COLO668 (cell line): ENCODE data around the gene HIVEP2.

Experiments
- DNase-seq: peaks from one replicate; lab custom pipeline; 2025; ENCODE audit not compliant: unreplicated experiment; lab: John Stamatoyannopoulos, UW

Gene HIVEP2

GRCh38 chr6:142867355-142867801, 77.6 kb downstream of the HIVEP2 start:
- no peak for DNase-seq

DNA sequence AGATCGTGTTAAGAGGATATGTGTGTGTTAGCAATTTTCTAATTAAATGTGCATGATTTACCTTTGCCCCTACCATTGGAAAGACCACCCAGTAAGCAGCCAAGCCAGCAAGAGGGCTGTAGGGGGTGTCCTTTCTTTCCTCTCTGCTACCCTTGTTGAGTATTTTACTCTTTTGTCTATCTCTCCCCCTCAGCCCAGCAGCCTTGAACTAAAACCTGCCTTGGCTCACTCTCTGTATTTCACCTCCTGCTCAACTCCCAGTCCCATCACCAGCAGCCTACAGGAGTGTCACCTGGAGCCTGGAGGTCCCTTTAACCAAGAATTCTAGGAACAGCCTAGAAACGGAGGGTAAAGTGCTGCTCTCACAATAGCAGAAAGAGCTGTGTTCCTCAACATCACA, 81.0 kb downstream of the HIVEP2 start:
- no peak for DNase-seq

GRCh38 chr6:142861711-142862110, 83.3 kb downstream of the HIVEP2 start:
- DNase-seq: no peak

DNA sequence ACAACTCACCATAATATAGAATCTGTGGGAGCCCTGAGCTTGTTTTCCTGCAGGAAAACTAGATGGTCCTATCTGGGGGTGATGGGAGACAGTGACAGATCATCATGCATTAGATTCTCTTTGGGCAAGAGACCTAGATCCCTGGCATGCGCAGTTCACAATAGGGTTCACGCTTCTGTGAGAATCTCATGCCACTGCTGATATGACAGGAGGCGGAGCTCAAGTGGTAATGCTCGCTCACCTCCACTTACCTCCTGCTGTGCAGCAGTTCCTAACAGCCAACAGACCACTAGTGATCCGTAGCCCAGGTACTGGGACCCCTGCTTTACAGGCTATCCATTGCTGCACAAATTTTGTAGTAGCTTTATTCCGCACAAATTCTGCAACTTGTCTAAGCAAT, 84.5 kb downstream of the HIVEP2 start:
- no peak for DNase-seq

GRCh38 chr6:142857796-142858555, 87.0 kb downstream of the HIVEP2 start:
- DNase-seq: no peak

DNA sequence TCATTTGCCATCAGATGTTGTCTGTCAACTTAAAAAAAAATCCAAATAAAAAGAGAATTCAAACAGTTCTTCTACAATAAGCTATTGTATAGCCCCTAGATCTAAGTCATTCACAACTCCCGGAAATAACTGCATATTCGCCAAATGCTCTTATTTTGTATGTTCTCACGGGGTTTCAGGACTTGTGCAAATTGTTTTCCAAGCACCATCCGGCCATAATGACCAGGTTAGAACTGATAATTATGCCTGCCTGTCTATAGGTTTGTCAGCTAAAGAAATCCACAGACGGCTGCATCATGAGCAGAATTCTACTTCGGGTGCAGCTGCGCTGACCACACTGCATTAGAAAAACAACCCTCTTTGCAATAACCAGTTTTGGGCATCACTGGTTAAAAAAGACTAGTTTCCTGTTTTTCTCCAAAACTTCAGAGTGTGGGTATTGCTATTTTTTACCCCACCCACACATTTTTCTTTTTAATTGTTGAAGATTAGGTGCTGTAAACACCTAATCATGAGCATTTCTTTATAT, 87.7 kb downstream of the HIVEP2 start:
- no peak for DNase-seq

- no peak for DNase-seq
These were observed 88.2 kb downstream of the HIVEP2 start for GRCh38 chr6:142856624-142857232.

DNA sequence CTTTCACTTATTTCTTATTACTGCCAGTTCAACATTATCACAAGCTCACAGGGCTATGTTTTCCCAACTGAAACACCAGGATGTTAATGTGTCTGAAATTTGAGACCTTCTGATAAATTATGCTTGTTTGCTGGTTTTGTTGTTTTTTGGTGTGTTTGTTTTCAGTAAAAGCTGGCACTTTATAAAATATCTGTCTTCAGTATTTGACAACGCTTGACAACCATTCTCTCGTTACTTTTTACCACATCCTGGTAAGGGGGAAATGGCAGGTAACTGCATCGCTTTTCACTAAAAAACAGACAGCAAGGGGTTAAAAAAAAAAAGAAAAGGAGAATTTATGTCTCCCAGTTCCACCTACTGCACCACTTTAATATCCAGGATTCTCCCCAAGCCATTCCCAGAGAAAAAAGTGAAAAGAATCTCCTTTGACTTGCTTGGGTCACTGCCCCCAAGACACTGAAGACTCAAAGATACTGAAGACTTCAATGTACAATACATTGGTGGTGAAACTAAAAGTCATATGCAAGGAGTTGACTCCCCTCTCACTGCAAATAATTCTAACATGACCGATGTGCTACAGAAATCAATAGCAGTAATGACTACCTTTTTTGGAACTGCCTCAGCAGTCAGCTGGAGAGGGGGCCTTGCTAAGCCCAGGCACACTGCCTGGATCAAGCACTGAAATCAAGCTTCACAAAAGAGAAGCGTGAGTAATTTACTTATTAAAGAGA, 88.9 kb downstream of the HIVEP2 start:
- no peak for DNase-seq

- DNase-seq: no peak
These were observed 90.1 kb downstream of the HIVEP2 start for GRCh38 chr6:142854589-142855488.

DNA sequence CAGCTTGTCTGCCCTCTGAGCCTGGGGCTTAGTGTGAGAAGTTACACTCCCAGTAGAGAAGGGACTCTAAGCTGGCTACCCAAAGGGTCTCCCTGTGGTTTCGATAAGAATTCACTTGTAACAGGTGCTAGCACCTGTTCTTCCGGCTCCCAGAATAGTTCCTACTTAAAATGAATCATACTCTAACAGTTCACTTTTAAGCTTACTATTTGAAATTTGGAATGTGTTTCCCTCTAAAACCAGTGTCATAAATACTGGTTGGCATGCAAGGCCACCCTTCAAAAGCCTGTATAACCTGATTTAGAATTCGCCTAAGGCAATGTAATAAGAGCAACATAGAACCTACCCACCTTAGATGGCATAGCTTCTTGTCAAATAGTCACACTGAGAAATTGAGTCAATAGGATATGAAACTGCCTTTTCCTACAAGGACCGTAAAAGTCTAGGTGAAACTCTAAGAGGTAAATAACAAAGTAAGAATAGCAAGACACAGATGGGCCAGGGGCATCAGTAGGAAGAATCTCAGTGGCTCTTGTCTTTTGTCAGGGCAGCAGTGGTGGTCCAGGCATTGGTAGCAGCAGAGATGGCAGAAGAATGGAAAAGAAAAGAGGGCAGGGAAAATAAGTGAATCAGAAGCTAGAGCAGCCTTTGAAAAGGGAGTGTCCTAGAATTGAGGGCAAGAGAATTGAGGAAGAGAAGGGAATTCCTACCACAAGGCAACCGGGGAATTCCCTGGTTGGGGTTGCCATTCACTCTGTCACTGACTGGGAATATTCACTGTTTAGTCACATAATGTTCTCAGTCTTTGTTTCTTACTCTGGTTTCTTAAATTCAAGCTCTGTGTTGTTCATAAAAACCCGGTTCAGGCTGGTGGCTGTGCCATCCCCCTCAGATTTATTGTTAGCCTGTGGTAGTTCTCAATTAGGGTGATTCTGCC, 91.5 kb downstream of the HIVEP2 start:
- no peak for DNase-seq

DNA sequence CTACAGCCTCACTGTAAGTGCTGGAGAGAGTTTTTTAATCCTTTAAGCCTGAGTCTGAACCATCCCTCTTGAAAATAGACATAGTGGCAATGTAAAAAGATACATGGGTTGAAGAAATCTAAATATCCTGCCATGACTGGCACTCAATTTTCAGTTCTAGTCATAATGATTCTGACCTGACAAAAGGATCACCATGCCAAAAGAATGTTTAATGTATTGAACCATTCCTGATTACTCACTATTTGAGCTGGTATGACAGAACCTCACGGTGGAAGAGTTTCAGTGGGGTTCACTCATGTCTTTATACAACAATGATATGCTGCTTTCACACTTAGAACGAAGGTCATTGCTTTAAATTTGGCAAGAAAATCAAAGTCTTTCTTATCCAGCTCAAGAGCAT, 93.4 kb downstream of the HIVEP2 start:
- no peak for DNase-seq

GRCh38 chr6:142850679-142851423, 94.1 kb downstream of the HIVEP2 start:
- peak; percentile 29 for DNase-seq

- no peak for DNase-seq
These were observed 96.0 kb downstream of the HIVEP2 start for GRCh38 chr6:142848976-142849375.

DNA sequence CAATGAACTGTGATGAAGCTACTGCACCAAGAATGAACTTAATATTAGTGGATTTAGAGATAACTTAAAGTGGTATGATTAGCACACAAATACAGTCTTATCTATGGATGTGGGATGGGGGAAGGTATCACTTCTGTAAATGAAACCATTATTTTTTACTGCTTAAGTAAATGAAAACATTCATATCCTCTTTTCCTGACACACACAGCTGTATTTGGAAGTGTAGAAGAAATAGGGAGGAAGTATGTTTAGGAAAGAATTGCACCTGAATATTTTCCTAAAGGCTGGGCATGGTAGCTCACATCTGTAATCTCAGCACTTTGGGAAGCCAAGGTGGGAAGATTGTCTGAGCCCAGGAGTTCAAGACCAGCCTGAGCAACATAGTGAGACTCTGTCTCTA, 96.8 kb downstream of the HIVEP2 start:
- no peak for DNase-seq

DNA sequence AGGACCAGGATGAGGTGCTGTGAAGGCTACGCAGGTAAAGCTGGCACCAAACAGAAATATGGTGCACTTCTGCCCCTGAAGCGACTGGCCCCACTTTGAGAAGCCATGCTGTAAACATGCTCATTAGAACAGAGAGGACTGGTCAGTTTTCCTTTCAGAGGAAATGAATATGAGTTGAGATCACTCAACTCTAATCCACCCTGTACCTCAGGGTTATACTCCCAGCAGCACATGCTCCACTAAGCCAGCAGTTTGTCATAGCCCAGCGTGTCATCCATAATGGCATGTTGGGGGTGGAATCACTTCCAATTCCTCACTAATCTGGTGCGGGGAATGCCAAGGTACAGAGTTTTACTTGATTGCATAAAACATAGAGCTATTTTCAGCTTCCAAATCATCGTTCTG, 98.1 kb downstream of the HIVEP2 start:
- DNase-seq: no peak

DNA sequence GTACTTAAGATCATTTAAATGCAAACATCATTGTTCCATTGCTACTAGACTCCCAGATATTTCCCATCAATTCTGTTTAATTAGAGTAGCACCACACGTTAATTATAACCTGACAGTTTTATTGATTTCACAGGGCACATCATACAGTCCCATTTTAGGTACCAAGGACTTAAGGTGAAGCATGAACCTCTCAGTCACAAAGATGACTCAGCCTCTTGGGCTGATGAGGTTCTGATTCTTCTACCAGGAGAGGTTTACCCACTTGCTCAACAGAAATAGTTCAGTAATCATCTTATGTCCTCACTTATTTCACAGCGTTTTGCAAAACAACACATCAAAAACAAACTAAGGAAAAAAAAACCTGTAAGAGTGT, 98.5 kb downstream of the HIVEP2 start:
- no peak for DNase-seq

GRCh38 chr6:142845624-142846458, 99.1 kb downstream of the HIVEP2 start:
- peak; percentile 84 for DNase-seq

- no peak for DNase-seq
These were observed 99.8 kb downstream of the HIVEP2 start for GRCh38 chr6:142845143-142845571.
